ENCODE data around the gene NFYC. TPM values are rescaled to one million over a fixed set of nuclear protein-coding genes. Genes with fewer than 3 reads are reported as not detected.
"Not testable (repeated sequence)": the region's sequence is repeated elsewhere in the genome, so short reads cannot be mapped to it uniquely, and the experiment has no call there.

NFYC gene
- total RNA-seq, 3 donors from 2014 or later: 56.2 to 76.4 (median 70.5) TPM

DNA sequence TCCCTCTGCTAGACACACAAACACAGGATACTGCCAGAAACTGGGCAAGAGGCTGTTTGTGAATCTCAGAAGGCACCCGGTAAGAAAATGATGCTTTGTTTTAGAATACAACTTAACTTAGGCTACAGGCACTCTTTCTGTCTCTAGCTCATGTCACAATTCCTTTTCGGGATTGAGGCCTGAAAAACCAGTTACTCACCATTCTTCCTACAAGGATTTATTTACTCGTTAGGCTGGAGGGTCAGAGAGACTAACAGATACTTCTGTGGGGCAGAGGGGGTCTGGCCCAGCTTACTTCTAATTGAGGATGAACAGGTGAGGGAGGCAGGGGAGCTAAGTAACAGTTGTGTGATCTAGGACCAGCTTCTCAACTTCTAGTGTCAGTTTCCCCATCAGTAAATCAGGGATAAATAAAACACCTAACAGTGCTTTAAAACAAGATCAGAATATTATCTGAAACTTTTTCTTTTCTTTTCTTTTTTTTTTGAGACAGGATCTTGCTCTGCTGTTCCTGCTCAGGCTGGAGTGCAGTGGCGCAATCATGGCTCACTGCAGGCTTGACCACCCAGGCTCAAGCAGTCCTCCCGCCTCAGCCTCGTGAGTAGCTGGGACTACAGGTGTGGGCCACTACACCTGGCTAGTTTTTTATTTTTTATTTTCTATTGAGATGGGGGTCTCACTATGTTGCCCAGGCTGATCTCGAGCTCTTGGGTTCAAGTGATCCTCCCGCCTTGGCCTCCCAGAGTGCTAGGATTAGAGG, 31.9 kb downstream of the NFYC start:
- H3K9me3 ChIP-seq: no peaks in the 10 kb centered on the region
- intact Hi-C loops (cut with DNase I, micrococcal nuclease): no loop called here
- DNase-seq (no peak), ATAC-seq (no peak)
- H3K36me3 ChIP-seq (ENCODE audit: low read depth): no peaks in the 10 kb centered on the region
- H3K4me3 ChIP-seq: no peak overlapping the region
- TF ChIP-seq CTCF (IDR thresholded peaks at IDR 0.05): no peak
- H3K4me1 ChIP-seq (ENCODE audit: low read depth): peaks cover 5% of the 10 kb centered on the region

- ATAC-seq; DNase-seq; H3K9me3 ChIP-seq; H3K4me1 ChIP-seq (ENCODE audit: low read depth); H3K4me3 ChIP-seq; H3K36me3 ChIP-seq (ENCODE audit: low read depth); intact Hi-C loops (cut with DNase I, micrococcal nuclease): not testable (repeated sequence)
Observed at GRCh38 chr1:40727662-40728061, 36.2 kb downstream of the NFYC start.

DNA sequence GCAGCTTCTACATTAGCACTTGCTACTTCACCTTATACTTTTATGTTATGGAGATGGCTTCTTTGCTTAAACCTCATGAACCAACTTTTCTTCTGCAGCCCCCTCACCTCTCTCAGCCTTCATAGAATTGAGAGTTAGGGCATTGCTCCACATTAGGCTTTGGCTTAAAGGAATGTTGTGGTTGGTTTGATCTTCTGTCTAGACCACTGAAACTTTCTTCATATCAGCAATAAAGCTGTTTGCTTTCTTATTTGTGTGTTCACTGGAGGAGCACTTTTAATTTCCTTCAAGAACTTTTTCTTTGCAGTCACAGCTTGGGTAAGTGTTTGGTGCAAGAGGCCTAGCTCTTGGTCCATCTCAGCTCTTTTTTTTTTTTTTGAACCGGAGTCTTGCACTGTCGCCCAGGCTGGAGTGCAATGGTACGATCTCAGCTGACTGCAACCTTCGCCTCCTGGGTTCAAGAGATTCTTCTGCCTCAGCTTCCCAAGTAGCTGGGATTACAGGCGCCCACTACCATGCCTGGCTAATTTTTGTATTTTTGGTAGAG, 37.9 kb downstream of the NFYC start:
- H3K4me3 ChIP-seq; H3K9me3 ChIP-seq; intact Hi-C loops (cut with DNase I, micrococcal nuclease); H3K4me1 ChIP-seq (ENCODE audit: low read depth); DNase-seq; H3K36me3 ChIP-seq (ENCODE audit: low read depth); ATAC-seq: not testable (repeated sequence)

DNA sequence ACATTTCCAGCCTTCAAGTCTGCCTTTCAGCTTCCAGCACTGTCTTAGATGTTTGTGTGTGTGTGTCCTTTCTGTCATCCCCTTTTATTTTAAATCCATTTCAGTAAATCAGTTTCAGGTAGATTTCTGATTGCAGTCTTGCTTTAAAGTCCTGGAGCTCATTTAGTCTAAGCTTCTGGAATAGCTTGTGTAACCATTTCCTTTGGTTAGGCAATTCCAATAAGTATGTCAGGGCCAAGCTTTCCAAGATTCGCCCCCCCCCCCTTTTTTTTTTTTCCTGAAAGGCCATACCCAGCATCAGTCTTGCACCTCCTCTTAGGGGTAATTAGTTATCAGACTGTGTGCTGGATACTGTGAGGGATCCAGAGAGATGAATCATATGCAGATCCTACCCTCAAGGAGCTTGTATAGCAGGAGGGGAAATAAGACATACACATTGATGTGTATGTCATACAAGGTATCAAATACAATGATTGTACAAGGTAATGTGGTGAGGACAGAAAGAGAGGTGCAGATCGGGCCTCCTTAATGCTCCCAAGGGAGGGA, 41.3 kb downstream of the NFYC start:
- no peak for TF ChIP-seq CTCF (IDR thresholded peaks at IDR 0.05)
- Histone ChIP-seq H3K36me3 (ENCODE audit: low read depth) (no peaks in the 10 kb centered on the region), H3K9me3 (no peaks in the 10 kb centered on the region), H3K4me1 (ENCODE audit: low read depth) (no peaks in the 10 kb centered on the region), H3K4me3 (no peak overlapping the region)
- ATAC-seq (no peak), DNase-seq (no peak)
- intact Hi-C loops (cut with DNase I, micrococcal nuclease): no loop called here

GRCh38 chr1:40734882-40735628, 43.6 kb downstream of the NFYC start:
- Histone ChIP-seq H3K36me3 (ENCODE audit: low read depth) (peaks cover 4% of the 10 kb centered on the region), H3K9me3 (no peaks in the 10 kb centered on the region), H3K4me3 (no peak overlapping the region), H3K4me1 (ENCODE audit: low read depth) (no peaks in the 10 kb centered on the region)
- intact Hi-C loops (cut with DNase I, micrococcal nuclease): no loop called here
- DNase-seq (no peak), ATAC-seq (no peak)
- TF ChIP-seq CTCF (IDR thresholded peaks at IDR 0.05): no peak

DNA sequence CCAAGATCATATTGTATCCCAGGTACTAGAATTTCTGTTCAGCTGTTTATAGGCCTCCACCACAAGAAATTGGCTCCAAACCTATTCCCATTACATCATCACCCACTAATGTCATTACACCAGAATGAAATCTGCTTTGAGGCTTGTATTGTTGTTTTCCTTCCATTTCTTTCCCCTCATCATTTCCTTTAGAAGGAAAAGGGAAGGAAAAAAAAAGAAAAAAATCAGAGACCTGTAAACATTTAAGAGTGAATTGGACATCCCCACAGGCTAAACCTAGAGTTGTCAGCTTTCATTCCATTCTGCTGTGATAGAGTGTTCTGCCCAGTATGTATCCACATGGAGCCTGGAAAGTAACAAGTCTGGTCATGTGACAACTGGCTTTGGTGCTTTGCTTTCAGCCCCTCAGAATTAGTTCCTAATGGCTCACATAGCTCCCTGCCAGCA, 44.6 kb downstream of the NFYC start:
- Histone ChIP-seq H3K36me3 (ENCODE audit: low read depth) (peaks cover 4% of the 10 kb centered on the region), H3K4me3 (no peak overlapping the region), H3K9me3 (no peaks in the 10 kb centered on the region), H3K4me1 (ENCODE audit: low read depth) (peaks cover 6% of the 10 kb centered on the region)
- intact Hi-C loops (cut with DNase I, micrococcal nuclease): no loop called here
- no peak for TF ChIP-seq CTCF (IDR thresholded peaks at IDR 0.05)
- ATAC-seq: no peak
- no peak for DNase-seq
